Vagina (tissue), 2 donors: ENCODE measurements around the gene C7orf57.

Experiments used
- CTCF ChIP-seq, 3 experiments: fragments of 450-650 bp in 2 of 3; fragments of 200-600 bp in 1 of 3; sonication (generic) in 1 of 3; IDR thresholded peaks; one replicate each; pipeline ENCODE4 v1.5.1; 2017 to 2019; ENCODE audit warnings: antibody characterized with exemption in 3 of 3, mild to moderate bottlenecking in 2 of 3, moderate library complexity in 2 of 3
- POLR2A ChIP-seq, 2 donors: fragments of 450-650 bp; IDR thresholded peaks; one replicate each; pipeline ENCODE4 v1.6.1; 2017; ENCODE audit warnings: antibody characterized with exemption in 2 of 2, mild to moderate bottlenecking in 2 of 2, moderate library complexity in 2 of 2
- POLR2AphosphoS5 ChIP-seq, 2 donors: sonication (generic); formaldehyde crosslinking; IDR thresholded peaks; one replicate each; pipeline ENCODE4 v1.9.0; 2017; ENCODE audit warnings: antibody characterized with exemption in 2 of 2, mild to moderate bottlenecking in 2 of 2, low read depth in 1 of 2; ENCODE audit not compliant: insufficient read depth in 1 of 2

GRCh38 chr7:48078470-48078869, 43.1 kb downstream of the C7orf57 start:
- TF ChIP-seq POLR2A (IDR thresholded peaks at IDR 0.05) (no peak), CTCF (IDR thresholded peaks at IDR 0.05) (no peak), POLR2AphosphoS5 (IDR thresholded peaks at IDR 0.05; ENCODE audit: insufficient read depth in 1 of 2, low read depth in 1 of 2) (no peak)
